CD4-positive, alpha-beta T cell treated with Interleukin-17A for 1 hour (primary cell): ENCODE measurements around the gene PPP1R3G.
A peak's percentile ranks its signal among the peaks of the same experiment; 100 is the strongest.

Experiments
- DNase-seq: peaks from one replicate; pipeline ENCODE4 v3.0.0-alpha.2; 2020

Gene PPP1R3G

DNA sequence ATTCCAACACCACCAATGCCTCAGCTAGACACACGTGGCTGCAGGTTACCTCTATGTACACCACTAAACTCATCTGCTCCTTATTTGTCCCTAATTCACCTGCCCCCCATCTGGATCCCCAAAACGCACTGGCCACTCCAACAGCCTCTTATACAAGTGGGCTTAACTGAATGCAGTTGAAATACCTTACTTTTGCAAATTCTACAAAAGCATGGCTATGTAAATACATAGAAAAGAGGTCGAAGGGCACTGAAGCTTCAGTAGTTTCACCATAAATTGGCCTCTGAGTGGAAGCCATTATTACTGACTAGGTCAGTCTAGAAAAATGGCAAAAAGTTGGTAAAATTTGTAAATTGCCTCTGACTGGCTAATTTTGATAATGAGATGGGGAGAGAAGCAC lies 11.1 kb upstream of the PPP1R3G start:
- no peak for DNase-seq

DNA sequence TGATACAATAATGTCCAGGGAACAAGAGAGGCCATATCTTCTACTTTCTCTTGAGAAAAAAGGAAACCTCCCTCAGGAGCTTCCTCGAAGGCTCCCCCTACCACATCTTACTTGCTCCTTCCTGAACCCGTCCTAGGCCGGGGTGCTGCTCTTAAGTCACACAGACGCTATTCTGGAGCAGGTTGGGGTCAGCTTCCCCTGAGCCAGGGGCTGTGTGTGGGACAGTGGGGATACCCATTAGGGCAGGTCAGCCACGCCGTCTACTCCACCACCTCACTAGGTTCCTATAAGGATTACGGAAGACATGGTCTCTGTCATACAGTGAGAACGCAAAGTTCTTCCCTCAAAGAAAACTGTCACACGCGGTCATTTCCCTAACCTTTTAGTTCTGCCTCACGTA lies 8.2 kb upstream of the PPP1R3G start:
- no peak for DNase-seq

DNA sequence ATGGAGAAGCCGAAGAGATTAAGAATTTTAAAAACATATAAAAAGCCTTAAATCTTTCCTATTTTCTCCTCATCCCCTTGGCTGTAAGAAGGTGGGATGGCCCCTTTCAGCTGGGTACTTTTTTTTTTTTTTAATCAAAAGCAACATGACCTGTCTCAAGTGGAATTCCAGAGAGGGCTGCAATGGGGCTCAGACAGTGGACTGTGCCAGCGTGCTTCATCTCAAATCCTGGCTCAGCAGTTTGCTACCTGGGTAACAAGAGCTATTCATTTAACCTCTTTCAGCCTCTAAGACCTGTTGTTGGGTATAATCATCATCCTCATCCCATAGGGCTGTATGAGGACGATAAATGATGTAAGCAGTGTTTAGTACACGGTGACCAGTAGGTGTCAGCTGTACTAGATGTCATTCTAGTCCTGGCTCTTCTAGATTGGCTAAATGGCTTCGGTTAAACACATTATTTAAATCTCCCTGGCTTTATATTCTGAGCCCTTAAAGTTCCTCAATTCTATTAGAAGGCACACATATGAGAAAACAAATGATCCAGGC lies 6.9 kb upstream of the PPP1R3G start:
- DNase-seq, result no peak

DNA sequence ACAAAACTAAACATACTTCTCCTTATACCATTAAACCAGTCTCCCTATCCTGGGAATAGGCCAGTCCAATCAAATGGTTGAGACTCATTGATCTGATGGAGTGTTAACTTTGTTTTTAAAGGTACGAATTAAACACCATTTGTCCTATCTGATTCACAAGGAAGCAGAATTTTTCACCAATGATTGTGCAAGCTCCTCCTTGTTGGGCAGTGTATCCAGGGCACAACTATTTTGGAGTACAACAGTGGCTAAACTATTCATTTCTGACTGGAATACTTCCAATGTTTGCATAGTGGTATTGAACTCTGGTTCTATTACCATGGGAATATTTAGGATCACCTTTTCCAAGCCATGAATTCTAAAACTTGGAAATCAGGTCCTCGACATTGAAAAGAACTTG lies 5.4 kb upstream of the PPP1R3G start:
- DNase-seq, result no peak

DNA sequence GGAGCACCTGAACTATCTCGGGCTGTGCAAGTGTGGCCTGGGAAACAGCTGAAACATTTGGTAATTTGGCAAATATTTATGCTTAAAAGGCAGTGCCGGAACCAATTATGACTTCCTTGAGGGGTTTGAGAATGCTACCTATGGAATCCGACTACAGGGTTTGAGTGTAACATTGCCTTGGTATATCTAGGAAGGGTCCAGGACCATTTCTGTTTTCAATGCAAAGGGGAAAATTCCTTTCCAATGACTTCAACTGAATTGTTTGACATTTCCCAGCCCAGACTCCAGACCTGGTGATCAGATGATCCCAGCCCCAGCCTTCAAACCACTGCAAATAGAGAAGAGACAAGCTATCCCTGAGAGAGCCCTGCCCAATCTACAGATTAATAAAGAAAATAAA lies 4.6 kb upstream of the PPP1R3G start:
- DNase-seq, result no peak

DNA sequence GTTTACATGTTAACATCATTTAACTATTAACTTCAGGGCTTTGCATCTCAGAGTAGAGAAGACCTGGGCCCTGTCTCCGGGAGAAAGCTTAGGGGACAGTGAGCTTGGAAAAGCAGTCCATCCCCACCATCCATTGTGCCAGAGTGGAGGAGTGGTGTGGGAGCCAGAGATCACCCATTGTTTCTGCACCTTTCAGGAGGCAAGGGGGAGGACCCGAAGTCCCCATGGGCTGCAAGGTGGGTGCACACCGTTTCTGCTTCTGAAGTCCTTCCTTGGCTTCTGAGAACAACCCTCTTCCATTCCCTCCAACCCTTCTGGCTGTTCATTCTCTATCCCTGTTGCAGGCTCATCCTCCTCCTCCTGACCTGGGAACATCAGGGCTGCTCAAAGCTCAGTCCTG lies 4.0 kb upstream of the PPP1R3G start:
- DNase-seq, result no peak

DNA sequence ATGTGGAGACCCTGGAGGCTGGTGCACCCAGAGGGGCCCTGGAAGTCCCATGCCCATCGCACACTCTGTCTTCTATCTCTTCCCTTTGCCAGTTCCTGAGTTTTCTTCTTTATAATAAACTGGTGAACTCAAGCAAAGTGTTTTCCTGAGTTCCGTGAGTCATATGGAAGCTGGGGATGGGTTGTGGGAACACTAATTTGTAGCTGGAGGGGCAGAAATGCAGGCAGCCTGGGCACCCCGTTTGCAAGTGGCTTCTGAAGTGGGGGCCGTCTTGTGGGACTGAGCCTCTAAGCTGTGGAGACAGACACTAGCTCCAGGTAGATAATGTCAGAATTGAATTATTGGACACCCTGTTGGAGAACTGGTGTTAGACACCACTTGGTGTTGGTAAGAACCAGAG lies 3.2 kb upstream of the PPP1R3G start:
- no peak for DNase-seq

DNA sequence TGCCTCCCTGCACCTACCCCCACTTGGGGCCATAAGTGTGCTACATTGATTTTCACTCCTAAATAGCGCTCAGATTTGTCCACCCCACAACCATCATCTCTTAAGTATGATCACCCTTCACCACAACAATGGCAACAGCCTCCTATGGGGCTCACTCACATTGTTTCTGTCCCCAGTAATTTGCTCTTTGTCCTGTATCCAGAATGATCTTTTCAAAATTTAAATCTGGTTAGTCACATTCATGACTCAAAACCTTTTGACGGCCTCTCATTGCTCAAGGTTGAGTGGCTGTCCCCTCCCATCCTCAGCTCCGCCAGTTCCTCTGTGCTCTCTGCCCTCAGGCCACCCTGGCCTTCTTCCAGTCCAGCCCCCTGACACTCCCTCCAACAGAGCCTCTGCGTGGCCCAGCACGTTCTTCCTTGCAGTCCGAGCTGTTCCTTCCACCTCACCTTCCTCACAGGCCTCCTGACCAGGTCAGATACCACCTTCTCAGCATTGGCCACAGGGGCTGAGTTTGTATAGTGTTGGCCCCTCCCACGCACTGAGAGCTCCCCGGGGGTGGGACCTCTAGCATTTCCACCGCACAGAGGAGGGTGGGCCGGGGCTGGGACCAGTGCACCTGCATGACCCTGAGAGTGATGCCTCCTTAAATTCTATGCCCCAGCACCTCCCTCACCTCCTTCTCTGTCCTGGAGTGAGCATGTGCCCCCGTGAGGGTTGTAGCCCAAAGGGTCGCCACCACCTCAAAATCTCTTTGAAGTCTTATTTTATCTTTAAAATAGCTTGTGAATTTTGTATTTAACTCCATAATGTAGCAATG lies 2.4 kb upstream of the PPP1R3G start:
- no peak for DNase-seq

DNA sequence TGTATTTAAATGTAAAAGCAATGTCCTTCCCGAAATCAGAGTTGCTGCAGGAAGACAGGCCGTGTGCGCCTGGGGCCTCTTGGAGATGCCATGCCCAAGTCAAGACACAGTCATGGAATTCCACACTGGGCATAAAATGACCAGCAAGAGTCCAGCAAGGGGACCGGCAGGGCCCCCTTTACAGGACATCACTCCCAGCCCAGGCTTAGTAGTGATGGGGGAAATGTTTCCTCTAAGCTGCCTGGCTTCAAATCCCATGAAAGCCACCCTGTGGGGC lies 1.9 kb upstream of the PPP1R3G start:
- DNase-seq, result no peak

DNA sequence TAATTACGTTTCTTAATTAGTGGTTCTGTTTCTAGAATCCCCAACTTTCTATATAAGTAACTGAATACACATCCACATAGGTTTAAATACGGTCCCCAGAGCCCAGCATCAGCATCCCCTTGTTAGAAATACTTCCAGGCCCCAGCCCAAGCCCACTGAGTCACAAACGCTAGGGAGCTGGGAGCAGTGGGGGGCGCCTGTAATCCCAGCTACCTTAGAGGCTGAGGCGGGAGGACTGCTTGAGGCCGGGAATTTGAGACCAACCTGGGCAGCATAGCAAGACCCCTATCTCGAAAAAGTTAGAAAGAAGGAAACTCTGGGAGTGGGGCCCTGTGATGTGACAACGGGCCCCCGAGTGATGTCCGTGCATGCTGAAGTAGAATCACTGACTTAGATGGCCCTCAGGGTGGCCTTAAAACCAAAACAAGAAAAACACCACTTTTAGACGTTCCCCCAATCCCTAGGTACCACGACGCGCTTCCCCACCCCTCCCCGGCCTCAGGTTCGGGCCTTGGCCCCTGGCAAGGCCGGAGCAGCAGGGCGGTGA lies 1.3 kb upstream of the PPP1R3G start:
- DNase-seq, result no peak

DNA sequence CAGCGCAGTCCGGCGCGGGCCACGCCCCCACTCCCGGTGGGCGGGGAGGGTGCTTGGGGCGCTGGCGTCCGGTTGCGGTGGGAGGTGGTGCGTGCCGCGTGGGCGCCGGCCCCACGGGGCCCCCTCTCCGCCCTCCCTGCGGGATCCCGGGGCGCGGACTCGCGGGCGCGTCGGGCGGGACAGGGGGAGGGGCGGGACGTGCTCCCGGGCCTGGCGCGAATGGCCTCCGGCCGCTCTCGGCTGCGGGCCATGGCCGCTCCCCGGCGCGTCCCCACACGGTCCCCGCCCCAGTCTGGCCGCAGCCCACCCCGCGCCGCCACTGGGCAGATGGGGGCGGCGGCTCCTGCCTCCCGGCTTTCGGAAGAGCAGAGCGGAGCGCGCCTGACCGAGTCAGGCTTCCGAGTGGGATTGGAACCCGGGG lies 771 bp upstream of the PPP1R3G start:
- no peak for DNase-seq

DNA sequence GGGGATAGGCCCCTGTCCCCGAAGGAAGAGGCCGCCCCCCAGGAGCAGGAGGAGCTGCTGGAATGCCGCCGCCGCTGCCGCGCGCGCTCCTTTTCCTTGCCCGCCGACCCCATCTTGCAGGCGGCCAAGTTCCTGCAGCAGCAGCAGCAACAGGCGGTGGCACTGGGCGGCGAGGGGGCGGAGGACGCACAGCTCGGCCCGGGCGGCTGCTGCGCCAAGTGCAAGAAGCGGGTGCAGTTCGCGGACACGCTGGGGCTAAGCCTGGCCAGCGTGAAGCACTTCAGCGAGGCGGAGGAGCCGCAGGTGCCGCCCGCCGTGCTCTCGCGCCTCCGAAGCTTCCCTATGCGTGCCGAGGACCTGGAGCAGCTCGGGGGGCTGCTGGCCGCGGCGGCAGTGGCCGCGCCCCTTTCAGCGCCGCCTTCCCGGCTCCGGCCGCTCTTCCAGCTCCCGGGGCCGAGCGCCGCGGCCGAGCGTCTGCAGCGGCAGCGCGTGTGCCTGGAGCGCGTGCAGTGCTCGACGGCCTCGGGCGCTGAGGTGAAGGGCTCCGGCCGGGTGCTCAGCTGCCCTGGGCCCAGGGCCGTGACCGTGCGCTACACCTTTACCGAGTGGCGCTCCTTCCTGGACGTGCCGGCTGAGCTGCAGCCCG lies 630 bp downstream of the PPP1R3G start:
- DNase-seq, result no peak

DNA sequence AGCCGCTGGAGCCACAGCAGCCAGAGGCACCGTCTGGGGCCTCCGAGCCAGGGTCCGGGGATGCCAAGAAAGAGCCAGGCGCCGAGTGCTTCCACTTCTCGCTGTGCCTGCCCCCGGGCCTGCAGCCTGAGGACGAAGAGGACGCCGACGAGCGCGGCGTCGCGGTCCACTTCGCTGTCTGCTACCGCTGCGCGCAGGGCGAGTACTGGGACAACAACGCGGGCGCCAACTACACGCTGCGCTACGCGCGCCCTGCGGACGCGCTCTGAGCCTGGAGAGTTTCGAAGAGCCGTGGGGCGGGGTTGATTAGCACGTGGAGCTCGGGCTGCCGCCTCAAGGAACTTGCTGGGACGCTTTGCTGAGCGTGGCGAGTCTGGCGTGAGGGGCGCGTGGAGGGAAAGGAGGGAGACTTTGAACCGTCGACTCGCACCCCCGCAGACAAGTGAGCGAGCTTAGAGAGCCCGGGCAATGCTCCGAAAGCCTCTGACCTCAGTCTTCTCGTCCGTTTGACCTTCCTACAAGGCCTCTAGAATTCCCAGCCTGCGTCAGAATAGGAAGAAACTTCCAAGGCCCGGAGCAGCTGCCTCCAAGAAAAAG lies 1.3 kb downstream of the PPP1R3G start:
- no peak for DNase-seq

DNA sequence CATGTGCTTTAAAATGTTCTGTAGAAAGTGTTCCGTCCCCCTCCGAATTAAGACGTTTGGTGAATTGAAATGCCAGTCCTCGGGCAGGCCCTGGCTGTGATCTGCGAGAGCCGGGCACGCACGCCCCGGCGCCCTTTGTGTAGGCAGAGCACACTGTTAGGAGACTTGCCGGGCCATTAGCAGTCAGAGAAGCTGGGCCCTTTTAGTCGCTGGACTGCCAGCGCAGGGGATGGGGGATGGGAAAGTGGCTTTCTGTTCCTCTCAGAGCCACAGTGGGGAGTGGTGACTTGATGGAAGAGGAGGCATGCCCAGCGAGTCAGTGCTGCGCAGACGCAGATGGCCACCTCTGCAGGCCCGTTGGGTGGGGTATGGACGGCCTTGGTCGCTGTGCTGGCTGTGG lies 2.2 kb downstream of the PPP1R3G start:
- DNase-seq, result peak; percentile 18

DNA sequence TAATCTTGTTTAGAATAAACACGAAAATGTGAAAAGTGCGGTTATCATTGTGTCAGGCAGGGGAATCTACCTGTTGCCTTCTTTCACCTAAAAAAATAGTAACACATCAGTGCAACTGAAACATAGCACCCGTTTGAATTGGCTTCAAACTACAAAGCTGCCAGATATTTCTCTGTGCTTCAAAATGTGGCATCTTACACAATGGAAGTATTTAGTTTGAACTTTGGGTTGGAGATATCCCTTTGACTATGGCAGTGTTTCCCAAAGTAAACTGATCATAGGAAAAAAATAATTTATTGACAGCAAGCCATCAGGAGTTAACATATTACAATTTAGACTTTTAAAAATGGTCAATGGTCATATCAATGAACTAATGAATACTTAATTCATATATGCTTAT lies 3.6 kb downstream of the PPP1R3G start:
- no peak for DNase-seq

DNA sequence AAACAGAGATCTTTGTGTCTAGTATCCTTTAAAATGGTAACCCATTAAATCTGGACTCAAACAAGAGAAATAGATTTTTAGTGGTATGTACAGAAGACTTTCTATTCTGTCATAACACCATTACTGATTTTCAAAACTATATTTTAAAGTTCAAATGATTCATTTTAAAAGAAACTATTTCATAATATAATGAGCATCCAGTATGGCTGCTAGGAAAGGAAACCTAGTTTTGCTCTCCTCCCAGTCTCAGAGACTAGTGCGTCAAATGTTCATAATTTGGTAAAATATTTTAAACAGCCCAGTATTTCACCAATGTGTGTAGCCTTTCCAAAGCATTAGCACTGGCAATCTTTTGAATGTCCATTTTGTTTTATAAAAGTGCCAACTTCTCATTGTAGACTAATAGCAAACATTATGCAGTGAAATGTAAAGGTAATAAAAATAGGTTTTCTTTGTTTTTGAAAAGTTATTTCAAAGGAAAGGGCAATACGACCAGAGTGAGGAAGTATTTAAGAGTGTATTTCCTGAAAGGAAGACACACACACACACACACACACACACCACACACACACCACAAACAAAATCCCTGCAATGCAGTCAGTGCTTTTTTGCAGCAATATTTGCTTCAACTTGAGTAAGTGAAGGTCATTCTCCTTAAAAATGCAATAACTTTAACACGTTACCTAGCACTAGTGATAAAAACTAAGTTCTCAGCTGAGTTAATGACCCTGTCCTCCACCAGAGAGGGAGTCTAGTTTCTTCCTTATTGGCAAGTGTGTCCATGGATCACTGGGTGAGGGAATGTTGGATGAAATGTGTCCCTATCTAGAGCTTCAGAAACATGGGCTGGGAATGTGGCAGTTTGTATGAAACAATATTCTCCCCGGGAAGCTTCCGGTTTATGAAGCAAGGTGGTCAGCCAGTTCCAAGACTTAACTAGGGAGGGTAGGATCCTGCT lies 4.6 kb downstream of the PPP1R3G start:
- DNase-seq, result no peak

DNA sequence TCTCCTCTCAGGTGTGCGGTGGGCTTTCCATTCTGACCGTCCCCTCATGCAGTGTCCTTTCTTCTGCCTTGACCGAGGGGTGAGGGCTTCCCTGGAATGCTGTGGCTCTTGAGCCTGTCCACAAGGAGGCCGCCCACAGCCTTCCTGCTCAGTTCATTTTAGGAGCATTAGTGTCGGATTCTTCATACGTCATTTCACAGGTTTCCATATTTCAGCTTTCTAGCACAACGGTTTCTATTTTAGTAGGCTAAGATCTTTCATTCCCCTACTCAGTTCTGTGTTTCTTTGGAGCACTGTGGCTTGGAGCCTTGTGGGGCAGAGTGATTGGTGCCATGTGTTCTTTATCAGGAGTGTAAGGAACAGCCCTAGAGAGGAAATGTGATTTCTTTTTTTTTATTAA lies 5.5 kb downstream of the PPP1R3G start:
- no peak for DNase-seq

DNA sequence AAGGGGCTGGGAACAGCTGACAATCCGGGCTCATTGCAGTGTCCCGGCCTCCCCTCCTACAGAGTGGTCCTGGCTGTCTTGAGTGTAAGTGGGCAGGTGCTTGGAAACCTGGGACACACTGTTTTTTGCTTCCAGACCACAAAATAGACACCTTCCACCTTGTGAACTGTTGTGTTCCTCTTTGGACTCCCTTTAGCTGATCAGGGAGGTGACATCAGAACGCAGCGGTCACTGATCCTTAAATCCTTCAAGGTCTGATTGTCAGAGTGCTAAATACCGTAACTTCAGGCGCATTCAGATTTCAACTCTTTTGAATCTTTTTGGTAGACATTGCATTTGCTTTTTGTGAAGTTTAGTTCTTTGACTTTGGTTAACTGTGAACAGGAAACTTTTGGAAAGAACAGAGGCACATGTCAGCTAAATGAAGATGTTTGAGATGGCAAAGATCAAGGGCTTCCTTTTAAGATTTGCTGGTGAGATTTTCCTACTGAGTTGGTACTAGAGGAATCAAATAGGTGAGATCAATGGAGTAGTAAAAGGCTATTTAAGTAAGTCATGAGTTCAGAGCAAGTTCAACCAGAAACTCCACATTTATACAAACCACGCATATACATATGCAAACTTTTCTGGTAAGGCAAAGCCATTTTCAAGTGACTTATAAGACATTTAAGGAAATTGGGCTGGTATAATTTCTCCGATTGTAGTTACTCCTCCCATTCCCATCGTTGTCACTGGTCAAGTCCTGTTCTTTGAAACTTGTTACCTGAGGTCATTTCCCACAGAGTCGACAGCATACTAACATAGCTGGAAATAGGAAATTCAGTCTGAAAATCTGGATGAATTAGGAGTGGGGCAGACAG lies 6.3 kb downstream of the PPP1R3G start:
- DNase-seq, result no peak

DNA sequence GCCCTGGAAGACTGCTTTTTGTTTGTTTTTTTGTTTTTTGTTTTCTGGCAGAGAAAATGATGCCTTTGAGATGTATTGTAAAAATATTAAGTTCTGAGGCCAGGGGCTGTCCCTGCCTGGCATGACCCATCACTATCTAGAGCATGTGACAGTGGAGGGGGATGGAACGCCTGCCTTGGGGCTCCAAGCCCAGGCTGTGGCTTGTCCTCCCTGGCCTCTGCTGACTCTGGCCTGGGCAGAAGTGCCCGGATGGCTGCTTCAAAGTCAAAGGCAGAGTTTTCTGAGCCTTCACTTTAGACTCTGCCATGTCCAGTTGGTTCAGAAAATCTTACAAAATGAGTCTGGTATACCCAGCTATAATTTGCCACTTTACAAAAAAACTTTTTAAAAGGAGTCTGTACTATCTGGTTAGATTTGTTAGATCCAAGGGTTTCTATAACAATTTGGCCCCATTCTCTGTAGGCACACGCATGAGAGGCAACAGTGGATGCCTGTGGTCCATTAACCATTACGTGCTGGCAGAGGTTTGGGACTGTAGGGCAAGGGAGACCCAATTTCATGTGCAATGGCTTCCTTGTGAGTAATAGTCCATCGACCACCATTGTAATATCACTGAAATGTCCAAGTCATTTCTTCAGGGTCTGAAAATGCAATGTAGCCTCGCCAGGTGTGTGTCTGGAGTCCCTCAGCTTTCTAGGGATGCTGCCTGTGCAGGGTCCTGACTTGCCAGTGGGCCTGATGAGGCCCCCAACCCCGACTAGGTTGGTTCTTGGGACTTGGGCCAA lies 8.3 kb downstream of the PPP1R3G start:
- DNase-seq, result no peak

DNA sequence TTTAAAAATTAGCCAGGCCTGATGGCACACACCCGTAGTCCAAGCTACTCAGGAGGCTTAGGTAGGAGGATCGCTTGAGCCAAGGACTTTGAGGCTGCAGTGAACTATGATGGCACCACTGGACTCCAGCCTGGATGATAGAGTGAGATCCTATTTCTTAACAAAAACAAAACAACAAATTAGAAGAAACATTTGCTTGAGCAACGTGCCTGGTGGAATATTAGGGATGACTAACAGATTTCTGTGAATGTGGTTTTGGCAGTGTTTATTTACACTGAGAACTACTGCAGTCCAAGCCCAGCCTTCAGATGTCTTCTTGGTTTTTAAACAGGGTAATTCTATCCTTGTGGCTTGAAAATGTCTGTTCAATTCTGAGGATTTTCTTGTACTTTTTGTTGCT lies 9.2 kb downstream of the PPP1R3G start:
- no peak for DNase-seq

DNA sequence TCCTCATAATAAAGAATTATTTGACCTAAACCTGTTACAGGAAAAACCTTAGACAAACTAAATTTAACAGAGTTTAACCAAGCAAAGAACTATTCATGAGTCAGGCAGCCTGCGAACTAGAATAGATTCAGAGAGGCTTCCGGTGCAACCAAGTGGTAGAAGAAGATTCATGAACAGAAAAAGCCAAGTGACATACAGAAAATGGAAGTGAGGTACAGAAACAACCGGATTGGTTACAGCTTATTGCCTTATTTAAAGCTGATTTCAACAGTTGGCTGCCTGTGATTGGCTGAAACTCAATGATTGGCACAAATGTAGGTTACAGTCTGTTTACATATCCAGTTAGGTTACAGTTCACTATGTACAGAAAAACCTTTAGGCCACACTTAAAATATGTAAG lies 10.1 kb downstream of the PPP1R3G start:
- DNase-seq, result no peak
